NCI-H2081 (cell line): ENCODE results near the gene SYT1.

Source experiments
- DNase-seq, 2 experiments: peaks; one replicate each; lab custom pipeline; 2025; lab: John Stamatoyannopoulos, UW

Gene SYT1

DNA sequence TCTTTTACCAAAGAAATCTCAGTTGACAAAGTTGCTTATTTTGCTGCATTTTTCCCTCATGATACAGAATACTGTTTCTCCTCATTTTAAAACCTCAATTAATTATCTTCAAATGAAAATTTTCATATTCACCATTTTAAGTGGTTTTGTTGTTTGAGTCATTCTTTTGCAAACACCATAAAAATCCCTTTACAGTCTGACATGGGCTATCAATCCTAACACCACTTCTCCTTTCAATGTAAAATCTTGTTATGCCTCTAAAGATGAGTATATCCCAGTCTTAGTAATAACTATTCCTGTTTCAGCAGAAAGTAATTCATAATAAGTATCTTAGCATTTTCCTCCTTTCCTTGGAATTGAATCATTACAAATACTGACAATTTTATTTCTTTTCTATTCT lies 192.2 kb downstream of the SYT1 start:
- DNase-seq, result no peak

DNA sequence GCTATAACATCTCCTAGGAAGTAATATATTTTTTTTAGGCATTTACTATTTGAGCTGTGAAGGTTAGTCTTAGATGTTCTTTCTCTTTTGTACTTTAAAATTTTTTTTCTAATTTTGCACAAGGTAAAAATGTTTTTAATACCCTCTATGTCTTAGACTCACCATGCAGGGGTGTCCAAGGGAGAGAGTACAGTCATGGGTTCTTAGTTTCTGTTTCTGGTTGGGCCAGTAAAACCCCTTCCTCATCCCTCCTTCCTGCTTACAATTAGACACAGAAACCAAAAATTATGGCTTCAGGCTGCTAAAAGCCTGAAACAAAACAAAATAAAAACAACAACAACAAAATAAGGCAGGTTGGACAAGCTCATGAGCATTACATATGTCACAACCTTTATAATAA lies 193.0 kb downstream of the SYT1 start:
- DNase-seq, result no peak

DNA sequence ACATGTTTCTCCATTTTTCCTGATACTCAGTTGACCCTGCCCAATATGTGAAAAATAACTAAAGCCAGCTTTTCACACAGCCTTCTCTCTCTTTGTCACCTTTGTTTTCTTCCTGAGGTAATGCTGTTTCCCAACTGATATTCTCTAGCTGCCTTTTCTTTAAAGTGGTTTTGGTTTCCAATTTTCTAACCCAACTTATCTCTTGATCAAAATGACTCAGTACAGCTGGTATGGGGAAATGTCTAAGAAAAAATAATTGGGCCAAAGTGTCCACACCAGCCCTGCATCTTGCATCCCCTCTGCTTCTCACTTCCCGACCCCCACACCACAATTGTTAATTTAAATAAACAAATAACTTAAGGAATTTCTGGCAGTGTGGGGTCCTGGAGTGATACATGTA lies 193.8 kb downstream of the SYT1 start:
- DNase-seq, result no peak

DNA sequence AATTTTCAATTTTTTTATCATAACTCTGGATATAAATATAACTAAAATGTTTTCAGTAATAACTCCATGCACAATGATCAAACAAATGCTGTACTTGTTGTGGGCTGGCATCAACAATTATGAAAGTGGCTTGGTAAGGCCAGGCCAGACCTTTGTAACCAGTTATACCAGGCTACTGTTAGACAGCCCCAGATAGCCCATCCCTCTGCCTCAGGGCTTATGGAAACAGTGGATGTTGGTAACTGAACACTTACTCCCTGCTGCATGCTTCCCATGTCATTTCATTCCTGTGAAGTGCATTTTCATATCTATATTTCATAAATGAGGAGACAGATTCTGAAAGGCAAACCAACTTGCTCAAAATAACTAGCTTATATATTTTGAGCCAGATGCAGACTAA lies 195.0 kb downstream of the SYT1 start:
- DNase-seq, result no peak

DNA sequence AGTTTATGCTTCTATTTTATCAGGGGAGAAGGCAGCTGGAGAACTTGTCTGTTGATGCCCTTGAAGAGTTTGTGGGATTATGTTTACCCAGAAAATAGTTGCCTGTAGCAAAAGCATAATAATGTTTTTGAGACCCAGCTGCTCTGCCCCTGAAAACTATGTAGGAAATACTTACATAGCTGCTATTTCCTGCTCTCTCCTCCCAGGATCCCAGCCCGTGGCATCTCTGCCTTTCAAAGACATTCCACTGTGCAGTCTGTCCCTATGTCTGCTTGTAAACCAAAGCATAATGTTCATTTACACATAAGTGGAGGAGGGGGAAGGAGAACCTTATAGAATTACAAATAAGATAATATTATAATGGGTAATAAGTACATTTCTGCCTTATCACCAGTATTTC lies 198.7 kb downstream of the SYT1 start:
- no peak for DNase-seq

DNA sequence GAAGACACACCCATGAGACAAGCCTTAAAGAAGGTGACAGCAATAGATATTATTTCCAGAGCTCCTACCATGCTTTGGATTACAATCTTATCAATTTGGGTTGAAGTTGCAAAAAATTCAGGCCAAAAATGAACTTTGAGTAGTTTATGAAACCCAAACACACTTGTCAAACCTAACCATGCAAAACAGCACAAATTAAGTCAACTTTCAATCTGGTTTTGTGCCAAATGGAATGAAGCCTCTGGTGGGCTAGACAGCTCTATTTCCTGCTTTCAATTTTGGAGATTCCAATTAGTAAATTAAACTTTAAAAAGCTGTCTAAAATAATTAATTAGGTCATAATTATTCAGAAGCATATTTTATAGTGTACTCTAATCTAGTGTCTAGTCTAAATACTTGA lies 203.4 kb downstream of the SYT1 start:
- no peak for DNase-seq

DNA sequence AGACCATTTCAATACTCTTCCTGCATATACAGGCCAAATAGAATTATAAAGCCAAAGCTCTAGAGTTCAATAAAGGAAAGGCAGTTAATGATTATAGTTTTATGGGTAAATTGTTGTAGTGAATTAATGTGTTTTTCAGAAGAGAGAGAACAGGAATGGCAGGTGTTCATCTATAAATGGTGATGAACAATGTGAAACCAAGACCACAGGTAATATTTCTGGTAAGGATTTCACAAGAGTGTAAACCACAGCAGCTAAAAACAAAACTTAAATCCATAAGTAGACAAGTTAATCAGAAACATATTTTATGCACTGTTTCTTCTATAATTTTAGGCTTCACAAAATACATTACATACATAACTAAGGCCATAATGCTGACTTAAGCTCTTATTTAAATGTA lies 204.4 kb downstream of the SYT1 start:
- DNase-seq, result peak in 1 of 2 experiments; percentile 13

DNA sequence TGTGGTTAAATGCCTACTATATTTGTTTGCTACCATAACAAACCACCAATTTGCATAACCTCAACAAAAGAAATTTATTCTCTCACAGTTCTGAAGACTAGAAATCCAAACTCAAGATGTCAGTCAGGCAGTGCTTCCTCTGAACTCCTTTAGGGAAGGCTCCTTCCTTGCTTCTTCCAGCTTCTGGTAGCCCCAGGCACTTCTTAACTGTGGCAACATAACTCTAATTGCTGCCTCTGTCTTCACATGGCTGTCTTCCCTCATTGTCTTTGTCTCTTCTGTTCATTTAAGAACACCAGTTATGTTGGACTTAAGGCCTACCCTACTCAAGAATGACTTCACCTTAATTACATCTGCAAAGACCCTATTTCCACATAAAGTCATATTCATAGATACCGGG lies 206.9 kb downstream of the SYT1 start:
- no peak for DNase-seq

DNA sequence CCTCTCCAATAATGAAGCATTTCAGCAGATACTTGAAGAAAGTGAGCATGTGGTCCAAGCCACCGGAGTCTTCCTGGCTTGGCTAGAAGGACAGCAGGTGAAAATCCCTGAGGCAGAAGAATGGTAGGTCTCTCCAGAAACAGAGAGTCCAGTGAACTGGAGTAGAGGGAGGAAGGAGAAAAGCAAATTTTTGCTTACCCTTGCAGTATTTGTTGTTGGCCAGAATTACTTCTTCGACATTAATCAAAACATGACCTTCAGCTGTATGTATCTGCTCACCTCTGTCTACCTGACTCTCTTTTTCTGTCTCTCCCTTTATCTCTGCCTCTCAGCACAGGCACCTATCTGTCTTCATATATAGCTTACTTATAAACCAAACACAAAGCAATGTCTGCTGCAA lies 208.9 kb downstream of the SYT1 start:
- no peak for DNase-seq

DNA sequence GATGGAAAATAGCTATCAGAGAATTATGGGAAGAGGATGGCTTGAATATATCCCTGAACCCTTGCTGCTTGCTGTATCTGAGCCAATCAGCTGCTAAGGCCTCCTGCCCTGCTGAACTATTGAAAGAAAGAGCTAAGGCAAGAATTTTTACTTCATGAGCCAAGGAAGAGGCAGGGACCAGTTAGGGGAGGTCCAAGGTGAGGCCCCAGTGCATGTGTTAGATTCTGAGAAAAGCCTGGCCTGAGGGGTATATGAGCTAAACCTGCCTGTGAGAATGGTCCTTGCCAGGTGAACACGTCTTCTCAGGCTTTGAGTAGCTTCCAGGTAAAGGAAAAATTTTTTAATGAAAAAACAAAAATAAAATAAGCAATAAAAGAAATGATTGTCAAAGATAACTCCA lies 218.0 kb downstream of the SYT1 start:
- DNase-seq, result no peak

DNA sequence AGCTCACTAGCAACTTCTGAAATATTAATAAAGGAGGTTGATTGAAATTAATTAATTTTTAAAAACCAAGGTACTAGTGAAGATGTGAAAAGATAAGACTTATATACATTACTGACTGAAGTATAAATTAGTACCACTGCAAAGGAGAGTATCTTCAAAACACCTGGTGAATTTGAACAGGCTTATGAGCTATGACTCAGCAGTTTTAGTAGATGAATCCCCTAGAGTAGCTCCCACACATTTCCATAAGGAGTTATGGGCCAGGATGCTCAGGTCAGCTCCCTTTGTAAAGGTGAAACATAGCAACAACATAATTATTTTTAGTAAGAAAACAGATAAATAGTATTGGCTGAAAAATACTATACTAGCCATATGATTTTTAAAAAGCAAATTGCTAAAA lies 218.6 kb downstream of the SYT1 start:
- peak in 1 of 2 experiments; percentile 36 for DNase-seq

DNA sequence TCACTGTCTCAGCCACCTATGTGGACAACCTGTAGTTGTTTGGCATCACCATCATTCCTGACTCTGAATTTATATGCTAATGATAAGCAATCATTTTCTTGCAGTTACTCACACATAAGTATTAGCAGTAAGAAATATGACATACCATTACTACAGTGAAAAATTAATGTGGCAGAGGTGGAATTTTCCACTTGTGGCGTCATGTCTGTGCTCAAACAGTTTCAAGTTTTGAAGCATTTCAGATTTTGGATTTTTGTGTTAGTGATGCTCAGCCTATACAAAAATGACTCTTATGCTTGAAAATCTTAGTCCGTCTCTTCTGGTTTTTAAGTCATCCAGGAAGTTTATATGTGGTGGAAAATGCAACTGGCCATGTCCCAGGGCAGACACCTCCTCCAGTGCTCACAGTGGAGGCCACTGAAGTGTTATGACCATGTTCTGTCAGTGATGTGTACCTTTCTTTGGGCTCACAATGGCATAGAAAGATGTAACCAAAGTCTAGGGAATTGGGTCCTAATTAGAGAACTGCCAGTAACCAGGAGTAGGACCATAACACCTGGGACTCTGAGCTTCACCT lies 220.6 kb downstream of the SYT1 start:
- no peak for DNase-seq

DNA sequence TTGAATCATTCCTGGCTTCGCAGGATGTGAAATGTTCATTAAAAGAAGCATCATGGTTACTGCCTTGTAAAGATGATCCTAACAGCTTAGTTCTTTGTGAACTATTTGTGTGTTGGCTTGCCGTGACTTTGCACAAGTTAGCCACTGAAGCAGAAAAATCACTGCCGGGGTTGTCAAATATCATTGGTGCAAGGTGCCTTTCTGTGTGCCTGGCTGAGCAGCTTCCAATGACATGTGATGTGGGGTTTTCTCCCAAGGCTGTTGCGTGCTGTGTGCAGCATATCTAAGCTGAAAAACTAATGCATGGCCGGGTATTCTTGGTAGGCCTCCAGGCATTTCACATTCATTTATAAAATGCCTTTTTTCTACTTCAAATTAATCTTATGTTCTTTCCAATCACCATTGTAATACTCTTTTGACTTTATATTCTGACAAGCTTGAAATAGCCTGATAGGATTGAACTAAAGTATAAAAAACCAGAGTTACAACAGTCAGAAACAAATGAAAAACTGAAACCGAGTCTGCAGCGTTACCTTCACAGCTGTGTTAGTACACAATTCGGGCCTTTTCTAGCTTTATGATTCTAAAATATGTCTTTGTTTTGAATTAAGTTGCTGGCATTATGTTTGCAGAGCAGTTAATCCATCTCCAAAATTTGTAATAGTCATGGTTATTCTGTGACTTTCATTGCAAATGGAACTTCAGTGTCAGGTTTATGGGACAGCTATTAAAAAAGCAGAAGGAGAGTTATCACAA lies 222.1 kb downstream of the SYT1 start:
- no peak for DNase-seq

DNA sequence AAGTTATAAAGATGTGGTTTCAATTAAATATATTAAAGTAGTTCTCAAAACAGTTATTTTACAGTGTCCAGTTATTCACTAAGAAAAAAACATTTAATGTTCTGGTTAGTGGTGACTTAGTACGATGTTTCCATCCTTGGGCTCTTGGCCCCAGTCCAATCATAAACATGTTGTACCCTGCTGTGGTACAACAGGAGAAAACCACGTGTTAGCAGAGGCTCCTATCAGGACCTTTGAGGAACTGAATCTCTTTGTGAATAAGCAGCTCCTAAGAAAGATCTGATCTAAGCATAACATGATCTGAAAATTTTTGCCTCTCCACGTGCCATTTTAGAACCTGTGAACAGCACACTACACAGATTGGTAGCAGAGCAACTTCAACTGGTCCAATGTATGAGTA lies 234.0 kb downstream of the SYT1 start:
- peak; percentile 10 to 48 for DNase-seq

DNA sequence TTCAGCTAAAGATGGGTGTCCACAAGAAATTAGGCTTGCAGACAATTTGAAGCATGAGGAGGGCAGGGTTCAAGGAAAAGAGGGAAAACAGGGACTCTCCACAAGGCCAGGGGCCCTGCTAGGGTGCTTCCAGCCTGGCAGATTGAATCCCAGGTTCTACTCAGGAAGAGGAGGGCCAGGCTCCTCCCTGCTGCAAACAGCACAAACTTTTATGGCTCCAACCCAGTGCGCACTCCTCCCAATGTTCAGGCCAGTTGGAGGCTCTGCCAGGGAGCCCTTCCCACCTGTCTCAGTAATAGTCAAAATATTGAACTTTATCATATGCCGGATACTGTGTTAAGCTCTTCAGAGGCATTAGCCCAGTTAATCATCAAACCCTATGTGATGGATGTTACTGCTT lies 244.4 kb downstream of the SYT1 start:
- DNase-seq, result no peak

DNA sequence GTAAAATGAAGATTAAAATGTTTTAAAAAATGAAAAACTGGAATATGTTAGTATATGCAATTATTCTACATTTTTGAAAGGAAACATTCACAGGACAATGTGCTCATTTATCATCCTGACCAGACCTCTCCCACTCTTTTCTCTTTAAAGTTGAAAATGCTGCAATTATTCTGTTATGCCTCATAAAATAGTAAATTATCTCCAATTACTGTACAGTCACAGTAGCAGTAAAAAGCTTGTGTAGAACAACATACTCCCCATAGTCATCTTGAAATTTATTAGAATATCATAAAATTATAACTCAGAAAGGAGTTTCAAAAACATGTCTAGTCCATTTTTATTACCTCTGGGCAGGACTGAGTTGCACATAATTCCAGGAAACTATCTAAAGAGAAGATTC lies 250.3 kb downstream of the SYT1 start:
- peak in 1 of 2 experiments; percentile 61 for DNase-seq

DNA sequence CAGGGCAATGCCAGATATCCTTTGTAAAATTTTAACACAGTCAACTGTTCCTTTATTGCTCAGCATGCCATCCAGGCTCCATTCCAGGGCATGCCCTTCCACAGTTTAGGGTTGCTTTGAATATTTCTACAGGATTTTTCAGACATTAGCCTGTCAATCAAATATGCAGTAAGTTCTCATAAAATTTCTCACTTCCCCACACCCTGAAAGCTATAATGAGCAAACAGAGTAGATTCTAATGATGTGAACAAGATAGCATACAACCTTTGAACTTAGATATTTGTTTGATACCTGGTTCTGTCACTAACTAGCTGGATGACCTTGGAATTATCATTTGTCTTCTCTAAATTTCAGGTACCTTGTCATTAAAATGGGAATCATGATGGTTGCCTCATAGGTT lies 251.2 kb downstream of the SYT1 start:
- DNase-seq, result no peak

DNA sequence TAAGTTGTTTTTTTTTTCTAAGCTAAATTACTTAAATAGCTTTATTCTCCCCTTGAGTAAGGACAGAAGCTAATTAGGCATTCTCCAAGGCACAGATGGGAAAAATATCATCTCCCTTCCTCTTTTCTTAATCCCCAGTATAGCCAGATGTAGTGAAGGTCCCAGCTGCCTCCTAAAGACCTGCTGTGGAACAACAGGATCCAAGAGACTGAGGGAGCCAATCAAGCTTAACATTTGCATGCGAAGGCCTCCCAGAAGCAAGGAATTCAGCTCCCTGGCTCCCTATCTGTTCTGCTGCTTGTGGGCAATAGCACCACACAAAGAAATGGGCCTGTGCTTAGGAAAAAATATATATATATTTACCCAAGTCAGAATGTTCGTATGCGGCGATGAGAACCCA lies 255.2 kb downstream of the SYT1 start:
- DNase-seq, result no peak

DNA sequence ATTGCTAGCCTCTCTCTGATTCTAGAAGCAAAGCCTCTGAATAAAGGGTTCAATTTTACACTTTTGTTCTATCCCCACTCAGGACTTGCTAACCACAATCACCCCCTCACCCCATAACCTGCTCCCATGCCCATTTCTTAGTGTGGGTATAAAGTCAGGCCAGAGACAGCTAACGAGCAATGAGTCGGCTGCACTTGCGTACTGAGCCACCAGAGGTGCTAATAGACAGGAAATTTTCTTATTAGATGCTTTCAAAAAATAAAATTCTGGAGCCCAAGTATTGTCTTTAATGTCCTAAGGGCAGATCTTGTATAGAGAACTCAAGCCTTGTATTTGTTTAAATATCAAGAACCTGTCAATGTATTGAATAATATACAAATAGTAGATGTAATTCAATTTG lies 256.9 kb downstream of the SYT1 start:
- peak in 1 of 2 experiments; percentile 4 for DNase-seq

DNA sequence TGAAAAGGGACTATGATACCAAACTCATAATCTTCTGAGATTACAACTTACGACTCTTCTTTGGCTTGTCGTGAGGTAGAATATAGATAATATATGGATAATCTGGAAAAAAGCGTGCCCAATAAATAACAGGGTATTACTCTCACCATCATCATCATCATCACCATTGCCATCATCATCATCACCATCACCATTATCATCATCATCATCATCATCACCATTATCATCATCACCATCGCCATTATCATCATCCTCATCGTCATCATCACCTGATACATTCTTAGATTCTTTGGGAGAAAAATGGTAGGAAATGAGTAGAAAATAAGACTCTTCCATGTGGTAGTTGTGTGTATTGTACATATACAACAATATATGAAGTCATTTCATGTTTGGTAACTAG lies 259.8 kb downstream of the SYT1 start:
- no peak for DNase-seq

DNA sequence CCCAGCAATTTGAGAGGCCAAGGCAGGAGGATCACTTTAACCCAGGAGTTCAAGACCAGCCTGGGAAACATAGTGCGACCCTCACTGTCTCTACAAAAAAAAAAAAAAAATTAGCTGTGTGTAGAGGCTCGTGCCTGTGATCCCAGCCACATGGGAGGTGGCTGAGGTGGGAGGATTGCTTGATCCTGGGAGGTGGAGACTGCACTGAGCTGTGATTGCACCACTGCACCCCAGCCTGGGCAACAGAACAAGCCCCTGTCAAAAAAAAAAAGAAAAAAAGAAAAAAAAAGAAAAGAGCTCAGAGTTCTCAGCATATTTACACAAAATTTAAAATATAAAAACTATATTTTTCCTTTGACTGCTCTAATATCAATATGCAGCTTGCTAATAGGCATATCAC lies 260.8 kb downstream of the SYT1 start:
- no peak for DNase-seq

DNA sequence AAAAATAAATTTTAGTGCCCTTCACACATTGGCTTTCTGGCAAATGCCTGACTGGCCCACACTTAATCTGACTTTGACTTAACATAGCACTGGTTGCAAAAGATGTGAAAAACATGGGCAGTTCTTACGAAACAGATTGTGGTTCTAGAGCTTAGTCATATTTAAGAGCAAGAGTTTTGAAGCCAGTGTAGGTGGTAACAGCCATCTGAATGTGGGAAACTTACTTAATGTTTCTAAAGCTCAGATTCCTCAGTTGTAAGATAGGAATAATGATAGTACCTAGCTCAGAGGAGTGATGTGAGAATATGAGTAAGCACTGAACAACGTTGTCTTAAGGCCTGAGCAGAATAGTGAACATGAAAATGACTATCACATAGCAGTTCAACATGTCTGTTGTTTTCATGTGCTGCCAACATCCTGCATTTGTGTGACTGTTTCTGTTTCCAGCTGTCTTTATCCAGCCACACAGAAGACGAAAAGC lies 262.7 kb downstream of the SYT1 start:
- no peak for DNase-seq

DNA sequence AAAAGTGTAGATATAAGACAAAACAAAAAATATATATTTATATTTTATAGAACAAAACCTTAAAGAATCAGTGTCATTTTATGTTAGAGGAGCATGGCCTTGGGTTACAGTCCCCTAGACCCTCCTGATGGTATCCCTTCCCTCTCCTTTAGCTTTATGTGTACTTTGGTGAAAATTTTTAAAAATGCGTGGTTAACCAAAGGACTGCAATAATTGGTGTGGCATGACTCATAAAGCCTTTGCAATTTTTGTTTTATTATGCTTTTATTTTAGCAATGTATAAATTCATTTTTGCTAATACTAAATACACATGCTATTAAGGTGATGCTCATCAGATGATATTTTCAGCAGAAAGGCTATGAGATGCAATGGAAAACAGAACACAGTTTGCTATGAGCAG lies 264.4 kb downstream of the SYT1 start:
- no peak for DNase-seq

DNA sequence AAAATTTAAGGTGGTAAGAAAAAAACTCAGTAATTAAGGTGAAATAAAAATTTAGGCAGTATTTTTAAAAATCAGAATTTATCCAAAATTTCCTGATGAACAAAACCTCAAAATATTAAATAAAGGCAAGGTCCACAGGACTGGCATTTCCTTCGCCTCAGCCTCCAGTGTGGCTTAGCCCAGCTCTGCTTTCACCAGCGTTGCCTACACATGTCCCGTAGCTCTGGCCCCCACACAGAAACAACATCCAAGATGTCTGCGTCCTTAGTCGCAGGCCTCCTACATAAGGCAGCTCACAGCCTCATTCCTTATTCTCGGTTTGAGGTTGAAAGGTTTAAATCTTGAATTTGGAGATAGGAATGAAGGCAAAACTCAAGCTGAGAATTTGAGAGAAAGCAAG lies 274.3 kb downstream of the SYT1 start:
- DNase-seq, result no peak
